ENCODE measurements around the gene CYP4Z1. TPM values are rescaled to one million over a fixed set of nuclear protein-coding genes. Genes with fewer than 3 reads are reported as not detected.

CYP4Z1 gene
- total and polyA plus RNA-seq, 2 of the 13 experiments (the other 11 are each of a cell fraction or from before 2014, with no cell fraction given), result not detected

DNA sequence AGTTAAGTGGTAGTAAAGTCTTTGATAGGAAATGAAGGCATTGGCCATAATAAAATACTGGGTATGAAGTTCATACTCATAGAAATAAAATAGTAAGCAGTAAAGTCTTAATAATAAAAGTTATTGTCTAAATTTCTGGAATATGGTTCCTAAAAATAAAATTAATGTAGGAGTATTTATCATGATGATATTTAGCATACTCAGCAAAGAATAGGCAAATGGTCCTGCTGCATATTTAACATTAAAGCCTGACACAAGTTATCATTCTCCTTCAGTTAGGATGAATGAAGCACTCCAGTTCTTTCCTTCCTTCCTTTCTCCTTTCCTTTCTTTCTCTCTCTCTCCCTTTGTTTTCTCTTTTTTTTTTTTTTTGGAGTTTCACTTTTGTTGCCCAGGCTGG, 97.5 kb downstream of the CYP4Z1 start:
- Histone ChIP-seq H3K36me3 (replicated peaks in 1 of 2; ENCODE audit: control insufficient read depth in 1 of 2, insufficient read depth in 2 of 2, low read length in 2 of 2) (no peaks in the 10 kb centered on the region), H3K4me2 (ENCODE audit: low read depth, low read length) (no peak overlapping the region), H3K9me3 (ENCODE audit: low read length) (no peaks in the 10 kb centered on the region), H3K9ac (ENCODE audit: insufficient read depth, low read depth, low read length) (no peak overlapping the region), H3K79me2 (ENCODE audit: insufficient read depth, low read length) (no peaks in the 10 kb centered on the region), H3K27me3 (ENCODE audit: control insufficient read depth in 1 of 2, insufficient read depth in 2 of 2, low read length in 2 of 2) (no peaks in the 10 kb centered on the region), H2AFZ (ENCODE audit: low read length) (no peak overlapping the region), H3K4me1 (ENCODE audit: insufficient read depth, low read length) (peaks cover 9% of the 10 kb centered on the region), H3K4me3 (replicated peaks in 1 of 3; ENCODE audit: insufficient read depth in 1 of 3, low read depth in 2 of 3, low read length in 3 of 3) (no peak overlapping the region), H3K27ac (ENCODE audit: extremely low read length, insufficient read depth, low read length) (no peak overlapping the region), H4K20me1 (ENCODE audit: insufficient read depth, low read length) (no peaks in the 10 kb centered on the region)
- POLR2A ChIA-PET, result no interaction called here
- DNase-seq (ENCODE audit: low spot score) (no peak), FAIRE-seq (no peak), ATAC-seq (no peak)
- CTCF ChIA-PET (ENCODE audit: low intra/inter-chr PET ratio, low total read pairs), result no interaction called here
- in situ Hi-C loops (cut with HindIII; ENCODE audit: extremely low pct_ligation_motif_present, low pct_unique_long_range_greater_than_20kb) (no loop called here), intact Hi-C loops (cut with micrococcal nuclease; ENCODE audit: unreplicated experiment) (no loop called here)
- TF ChIP-seq, protein P1, sequence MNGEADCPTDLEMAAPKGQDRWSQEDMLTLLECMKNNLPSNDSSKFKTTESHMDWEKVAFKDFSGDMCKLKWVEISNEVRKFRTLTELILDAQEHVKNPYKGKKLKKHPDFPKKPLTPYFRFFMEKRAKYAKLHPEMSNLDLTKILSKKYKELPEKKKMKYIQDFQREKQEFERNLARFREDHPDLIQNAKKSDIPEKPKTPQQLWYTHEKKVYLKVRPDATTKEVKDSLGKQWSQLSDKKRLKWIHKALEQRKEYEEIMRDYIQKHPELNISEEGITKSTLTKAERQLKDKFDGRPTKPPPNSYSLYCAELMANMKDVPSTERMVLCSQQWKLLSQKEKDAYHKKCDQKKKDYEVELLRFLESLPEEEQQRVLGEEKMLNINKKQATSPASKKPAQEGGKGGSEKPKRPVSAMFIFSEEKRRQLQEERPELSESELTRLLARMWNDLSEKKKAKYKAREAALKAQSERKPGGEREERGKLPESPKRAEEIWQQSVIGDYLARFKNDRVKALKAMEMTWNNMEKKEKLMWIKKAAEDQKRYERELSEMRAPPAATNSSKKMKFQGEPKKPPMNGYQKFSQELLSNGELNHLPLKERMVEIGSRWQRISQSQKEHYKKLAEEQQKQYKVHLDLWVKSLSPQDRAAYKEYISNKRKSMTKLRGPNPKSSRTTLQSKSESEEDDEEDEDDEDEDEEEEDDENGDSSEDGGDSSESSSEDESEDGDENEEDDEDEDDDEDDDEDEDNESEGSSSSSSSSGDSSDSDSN (CRISPR knock-in tag; IDR thresholded peaks at IDR 0.05), result no peak
- TF ChIP-seq MAFF (IDR thresholded peaks at IDR 0.05; ENCODE audit: low read depth, low read length) (peak; percentile 45), NFE2L1 (CRISPR knock-in tag; IDR thresholded peaks at IDR 0.05; ENCODE audit: borderline replicate concordance) (no peak), TRIM24 (CRISPR knock-in tag; IDR thresholded peaks at IDR 0.05) (no peak), PAX8 (CRISPR knock-in tag; IDR thresholded peaks at IDR 0.05; ENCODE audit: borderline replicate concordance) (no peak), ZNF703 (CRISPR knock-in tag; IDR thresholded peaks at IDR 0.05; ENCODE audit: borderline replicate concordance) (no peak), IRF2 (CRISPR knock-in tag; IDR thresholded peaks at IDR 0.05) (no peak), ZNF496 (CRISPR knock-in tag; IDR thresholded peaks at IDR 0.05; ENCODE audit: insufficient replicate concordance) (no peak), YEATS2 (CRISPR knock-in tag; IDR thresholded peaks at IDR 0.05; ENCODE audit: borderline replicate concordance) (no peak), MAFK (conservative IDR thresholded peaks at IDR 0.05 in 1 of 2, IDR thresholded peaks at IDR 0.05 in 1 of 2; ENCODE audit: low read length in 2 of 2) (peak in 1 of 2 experiments; percentile 65; a peak in 3 of 4 replicates), TBX2 (CRISPR knock-in tag; IDR thresholded peaks at IDR 0.05; ENCODE audit: borderline replicate concordance) (no peak), SALL1 (CRISPR knock-in tag; IDR thresholded peaks at IDR 0.05) (no peak), ZNF724P (CRISPR knock-in tag; IDR thresholded peaks at IDR 0.05; ENCODE audit: borderline replicate concordance) (no peak), ZNF558 (CRISPR knock-in tag; IDR thresholded peaks at IDR 0.05; ENCODE audit: borderline replicate concordance) (no peak), RXRA (CRISPR knock-in tag; IDR thresholded peaks at IDR 0.05) (no peak), ZBTB20 (CRISPR knock-in tag; IDR thresholded peaks at IDR 0.05; ENCODE audit: borderline replicate concordance, low read depth) (no peak)
- TF ChIP-seq, protein P2, sequence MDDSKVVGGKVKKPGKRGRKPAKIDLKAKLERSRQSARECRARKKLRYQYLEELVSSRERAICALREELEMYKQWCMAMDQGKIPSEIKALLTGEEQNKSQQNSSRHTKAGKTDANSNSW (CRISPR knock-in tag; IDR thresholded peaks at IDR 0.05; ENCODE audit: borderline replicate concordance), result no peak
- TF ChIP-seq, protein P3, sequence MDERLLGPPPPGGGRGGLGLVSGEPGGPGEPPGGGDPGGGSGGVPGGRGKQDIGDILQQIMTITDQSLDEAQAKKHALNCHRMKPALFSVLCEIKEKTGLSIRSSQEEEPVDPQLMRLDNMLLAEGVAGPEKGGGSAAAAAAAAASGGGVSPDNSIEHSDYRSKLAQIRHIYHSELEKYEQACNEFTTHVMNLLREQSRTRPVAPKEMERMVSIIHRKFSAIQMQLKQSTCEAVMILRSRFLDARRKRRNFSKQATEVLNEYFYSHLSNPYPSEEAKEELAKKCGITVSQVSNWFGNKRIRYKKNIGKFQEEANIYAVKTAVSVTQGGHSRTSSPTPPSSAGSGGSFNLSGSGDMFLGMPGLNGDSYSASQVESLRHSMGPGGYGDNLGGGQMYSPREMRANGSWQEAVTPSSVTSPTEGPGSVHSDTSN (CRISPR knock-in tag; IDR thresholded peaks at IDR 0.05), result no peak
- BruUV-seq (replicated peaks), result no TSS peak

Data from HepG2 (cell line).